HG03432 (cell line): ENCODE results near the gene PRPH.
A peak's percentile ranks its signal among the peaks of the same experiment; 100 is the strongest.
"Not testable (repeated sequence)": the region's sequence is repeated elsewhere in the genome, so short reads cannot be mapped to it uniquely, and the experiment has no call there.

ENCODE experiments used
- ATAC-seq: cut with Tn5 transposase; IDR thresholded peaks from one replicate; pipeline ENCODE4 v1.9.1; 2021; ENCODE audit warnings: mild to moderate bottlenecking, moderate library complexity; ENCODE audit not compliant: unreplicated experiment

The PRPH gene

DNA sequence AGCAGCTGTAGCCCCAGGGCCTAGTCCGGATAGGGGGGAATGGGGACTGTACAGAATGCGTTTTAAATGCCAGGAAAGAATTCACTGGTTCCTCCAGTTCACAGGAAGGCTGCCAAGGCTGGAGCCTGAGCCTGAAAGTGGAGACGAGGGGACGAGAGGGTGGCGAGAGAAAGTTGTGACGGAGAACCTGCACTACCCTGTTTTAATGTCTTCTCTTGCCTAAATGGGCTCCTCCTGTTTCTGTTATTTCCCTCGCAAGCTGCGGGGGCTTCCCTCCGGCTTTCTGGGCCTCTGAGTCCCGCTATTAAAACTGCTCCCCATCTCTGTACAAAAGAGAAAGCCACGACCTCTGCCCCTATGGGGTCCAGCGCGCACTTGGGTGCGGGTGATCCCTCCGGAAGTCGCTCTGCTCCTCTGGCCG, 37.5 kb downstream of the PRPH start:
- no peak for ATAC-seq

DNA sequence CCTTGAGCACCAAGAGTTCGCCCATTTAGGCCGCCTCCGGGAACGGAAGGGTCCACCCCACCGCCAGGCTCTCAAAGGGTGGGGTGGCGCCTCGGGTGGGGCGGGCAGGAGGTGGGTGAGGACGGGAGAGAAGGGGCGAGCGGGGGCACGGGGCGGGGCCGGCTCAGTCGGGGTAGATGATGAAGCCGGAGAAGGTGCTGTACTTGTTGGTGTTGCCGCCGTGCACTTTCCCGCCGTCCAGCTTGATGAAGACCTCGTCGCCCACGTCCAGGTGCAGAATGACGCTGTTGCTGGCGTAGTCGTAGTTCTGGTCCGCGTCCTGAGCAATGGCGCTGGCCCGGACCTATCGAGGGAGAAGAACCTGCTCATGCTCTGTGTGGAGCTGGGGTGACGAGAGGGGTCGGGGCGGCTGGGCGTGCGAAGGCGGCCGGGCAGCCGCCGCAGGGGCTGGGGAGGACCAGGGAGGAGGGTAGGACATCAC, 38.0 kb downstream of the PRPH start:
- no peak for ATAC-seq

DNA sequence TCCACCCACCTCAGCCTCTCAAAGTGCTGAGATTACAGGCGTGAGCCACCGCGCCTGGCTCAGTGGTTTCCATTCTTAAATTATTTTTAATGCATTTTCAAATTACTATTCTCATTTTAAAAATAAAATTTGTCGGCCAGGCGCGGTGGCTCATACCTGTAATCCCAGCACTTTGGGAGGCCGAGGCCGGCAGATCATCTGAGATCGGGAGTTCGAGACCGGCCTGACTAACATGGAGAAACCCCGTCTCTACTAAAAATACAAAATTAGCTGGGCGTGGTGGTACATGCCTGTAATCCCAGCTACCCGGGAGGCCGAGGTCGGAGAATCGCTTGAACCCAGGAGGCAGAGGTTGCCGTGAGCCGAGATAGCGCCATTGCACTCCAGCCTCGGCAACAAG, 38.8 kb downstream of the PRPH start:
- not testable (repeated sequence) for ATAC-seq

DNA sequence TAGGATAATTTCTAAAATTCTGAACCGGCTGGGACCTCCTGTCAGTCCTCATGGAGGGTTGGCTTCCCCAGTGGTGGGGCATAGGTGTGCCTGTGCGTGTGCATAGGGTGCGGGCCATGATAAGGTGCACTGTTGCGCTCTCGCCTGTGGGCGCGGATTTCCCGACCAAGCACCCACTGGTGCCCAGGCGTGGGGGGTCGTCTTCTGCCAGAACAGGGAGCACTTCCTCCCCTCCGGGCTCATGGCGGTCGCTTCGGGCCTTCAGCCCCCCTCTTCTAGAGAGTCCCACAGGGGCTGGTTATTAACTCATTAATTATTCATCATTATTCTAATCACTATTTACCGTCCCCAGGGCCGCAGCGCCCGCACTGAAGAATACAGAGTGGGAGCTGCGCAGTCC, 39.3 kb downstream of the PRPH start:
- ATAC-seq = no peak

DNA sequence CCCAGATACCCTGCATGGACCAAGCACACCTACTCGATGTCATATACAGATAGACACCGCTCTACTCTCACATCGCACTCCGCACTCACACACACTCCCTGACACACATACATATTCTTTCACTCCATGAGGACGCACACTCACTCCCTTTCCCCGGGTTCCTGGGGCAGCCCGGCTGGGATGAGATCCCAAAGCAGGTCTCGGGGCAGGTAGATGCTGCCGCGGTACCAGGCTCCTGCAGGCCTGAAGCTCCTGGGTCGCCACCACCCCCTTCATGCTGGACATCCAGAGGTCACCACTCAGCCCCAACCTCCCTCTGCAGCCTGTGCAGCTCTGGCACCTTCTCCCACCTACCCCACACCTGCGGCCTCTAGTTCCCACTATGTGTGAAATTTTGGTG, 39.7 kb downstream of the PRPH start:
- ATAC-seq = no peak

DNA sequence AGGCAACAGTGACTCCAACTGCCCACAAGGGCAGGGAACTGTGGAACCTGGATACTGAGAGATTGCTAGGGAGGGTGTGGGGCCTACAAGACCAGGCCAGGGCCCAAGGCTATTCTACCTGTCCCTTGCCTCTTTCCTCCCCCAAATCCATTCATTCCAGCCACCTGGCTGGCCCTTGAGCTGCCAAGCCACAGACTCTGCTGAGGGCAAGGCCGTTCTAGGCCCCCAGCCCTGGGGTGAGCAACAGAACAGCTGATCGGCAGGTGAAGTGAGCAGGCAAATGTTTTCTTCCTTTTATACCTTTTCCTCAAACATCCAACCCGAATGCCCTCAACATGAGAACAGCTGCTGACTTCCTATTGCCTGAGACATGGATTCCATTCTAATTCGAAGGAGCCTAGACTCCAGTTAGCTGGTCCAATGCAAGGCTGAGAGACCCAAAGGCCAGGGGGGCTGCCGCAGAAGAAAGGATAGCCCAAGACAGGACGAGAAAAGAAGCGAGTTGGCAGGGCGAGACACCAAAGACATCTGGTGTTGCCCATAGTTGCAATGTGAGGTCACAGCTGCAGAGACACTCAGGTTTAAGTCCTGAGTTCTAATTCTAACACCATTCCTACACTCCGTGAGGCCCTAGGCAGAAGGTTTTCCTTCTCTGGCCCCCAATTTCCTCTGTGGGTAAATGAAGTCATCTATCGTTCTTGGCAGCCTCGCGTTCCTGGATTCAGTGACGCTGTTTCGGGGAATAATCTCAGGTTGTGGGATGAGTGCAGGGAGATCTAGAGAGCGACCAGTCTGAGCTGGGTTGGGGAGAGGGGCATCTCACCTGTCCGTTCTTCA, 40.4 kb downstream of the PRPH start:
- ATAC-seq = no peak

DNA sequence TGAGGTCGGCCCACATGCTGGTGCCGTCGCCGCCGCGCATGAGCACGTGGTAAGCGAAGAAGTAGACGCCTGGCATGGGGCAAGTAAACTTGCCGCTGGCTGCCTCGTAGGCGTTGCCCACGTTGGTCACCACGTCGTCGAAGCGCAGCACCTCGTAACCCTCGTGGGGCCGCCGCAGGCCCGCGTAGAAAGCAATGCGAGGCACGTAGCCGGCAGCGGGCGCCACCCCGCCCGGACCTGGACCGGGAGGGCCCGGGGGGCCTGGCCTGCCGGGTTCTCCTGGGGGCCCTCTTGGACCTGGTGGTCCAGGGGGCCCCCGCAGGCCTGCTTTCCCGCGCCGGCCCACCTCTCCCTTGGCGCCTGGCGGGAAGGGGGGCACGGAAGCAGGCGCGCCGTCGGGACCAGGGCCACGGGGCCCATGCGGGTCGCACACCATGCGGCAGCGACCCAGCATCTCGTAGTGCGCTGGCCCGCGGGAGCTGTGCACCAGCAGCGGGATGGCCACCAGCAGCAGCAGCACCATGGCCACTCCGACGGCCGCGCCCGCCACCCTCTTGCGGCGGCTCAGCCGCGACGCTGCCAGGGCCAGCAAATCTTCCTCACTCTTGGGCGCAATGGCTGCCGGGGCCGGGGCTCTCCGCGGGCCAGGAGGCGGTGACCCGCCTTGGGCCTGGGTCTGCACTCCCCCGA, 41.2 kb downstream of the PRPH start:
- no peak for ATAC-seq

DNA sequence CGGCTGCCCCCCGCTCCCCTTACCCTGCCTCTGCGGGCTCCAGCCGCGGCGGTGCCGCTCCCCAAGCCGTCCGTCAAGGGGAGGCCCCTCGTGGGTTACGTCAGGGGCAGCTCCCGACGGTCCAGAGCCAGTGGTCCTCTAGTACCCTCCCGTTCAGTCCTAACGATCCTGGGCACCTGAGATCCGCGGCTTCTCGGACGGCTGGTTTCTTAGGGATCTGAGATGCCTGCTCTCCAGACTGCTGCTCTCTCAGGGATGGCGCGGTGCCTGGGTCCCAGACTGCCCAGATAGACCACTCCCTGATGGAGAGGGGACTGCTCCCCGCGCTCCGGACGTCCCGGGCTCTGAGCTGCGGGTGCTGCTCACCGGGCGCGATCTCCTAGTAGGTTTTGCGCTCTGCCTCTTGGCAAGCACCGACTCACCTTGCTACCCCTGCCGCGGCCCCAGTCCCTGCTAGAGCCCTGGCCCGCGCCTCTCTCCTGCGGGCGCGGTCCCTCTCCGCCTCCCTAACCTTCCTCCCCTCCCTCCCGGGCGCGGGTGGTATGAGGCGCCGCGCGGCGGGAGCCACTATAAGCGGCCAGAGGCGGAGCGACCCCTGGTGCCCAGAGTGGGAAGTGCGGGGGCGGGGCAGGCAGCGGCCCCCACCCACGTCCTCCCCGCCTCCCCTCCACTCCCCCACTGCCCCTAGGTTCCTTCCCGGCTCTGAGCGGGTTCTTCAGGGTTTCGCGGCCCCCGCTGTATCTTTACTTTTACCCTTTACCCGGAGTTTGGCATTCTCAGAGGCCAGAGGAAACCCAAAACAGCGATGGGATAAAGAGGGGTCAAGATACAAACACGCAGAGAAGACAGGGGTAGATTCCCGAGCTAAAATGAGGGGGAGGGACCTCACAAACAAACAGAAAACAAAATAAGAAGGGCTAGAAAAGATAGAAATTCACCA, 42.0 kb downstream of the PRPH start, which contains the start of gene C1QL4:
C1QL4 (minus strand) TSS at position 544 of the 940 bp plus-strand sequence. CDS start 711 bp downstream, outside the sequence.
- peak; percentile 84 for ATAC-seq

DNA sequence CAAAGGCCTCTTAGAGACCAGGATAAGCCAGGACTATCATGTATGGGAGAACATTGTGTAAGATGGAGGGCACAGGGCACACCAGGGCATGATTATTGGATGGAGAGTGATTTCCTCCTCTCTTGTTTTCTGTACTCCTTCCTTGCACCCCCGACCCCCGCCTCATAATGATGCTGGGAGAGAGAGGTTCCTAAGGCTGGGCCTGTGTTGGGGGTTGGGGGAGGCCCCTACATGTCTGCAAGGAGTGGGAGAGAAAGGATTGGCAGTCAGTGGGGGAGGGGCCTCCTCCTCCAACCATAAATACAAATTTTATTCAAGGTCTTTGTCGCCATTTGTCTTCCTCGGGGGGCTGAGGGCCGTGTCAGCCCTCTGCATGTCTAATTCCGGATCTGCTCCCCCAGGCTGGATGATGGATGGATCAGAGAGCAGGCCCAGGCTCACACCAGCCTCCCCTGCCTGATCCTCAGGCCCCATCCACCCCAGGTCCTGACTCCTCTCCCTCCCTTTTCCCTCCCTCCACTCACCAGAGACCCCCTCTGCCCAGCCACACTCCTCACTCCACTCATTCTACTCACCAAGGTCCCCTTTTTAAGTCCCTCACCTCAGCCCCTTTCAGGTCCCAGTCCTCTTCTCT, 44.0 kb downstream of the PRPH start:
- ATAC-seq = no peak

DNA sequence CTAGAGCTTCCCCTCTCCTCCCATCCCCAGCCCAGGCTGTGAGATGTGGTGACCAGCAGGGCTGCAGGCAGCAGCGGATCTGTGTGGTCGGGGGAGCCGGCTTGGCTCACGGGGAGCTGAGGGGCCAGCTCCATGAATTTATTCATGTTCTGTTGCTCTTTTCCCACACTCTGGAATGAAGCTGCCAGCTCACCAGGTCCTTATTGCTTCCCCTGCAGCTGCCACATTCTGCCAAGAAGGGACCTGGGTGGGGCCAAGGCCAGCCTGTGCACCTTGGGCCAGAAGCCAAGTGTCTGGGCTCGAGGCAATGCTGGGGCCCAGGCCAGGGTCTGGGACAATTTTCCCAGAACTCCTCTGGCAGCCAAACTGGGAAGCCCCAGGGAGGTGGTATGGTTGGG, 44.5 kb downstream of the PRPH start:
- no peak for ATAC-seq

DNA sequence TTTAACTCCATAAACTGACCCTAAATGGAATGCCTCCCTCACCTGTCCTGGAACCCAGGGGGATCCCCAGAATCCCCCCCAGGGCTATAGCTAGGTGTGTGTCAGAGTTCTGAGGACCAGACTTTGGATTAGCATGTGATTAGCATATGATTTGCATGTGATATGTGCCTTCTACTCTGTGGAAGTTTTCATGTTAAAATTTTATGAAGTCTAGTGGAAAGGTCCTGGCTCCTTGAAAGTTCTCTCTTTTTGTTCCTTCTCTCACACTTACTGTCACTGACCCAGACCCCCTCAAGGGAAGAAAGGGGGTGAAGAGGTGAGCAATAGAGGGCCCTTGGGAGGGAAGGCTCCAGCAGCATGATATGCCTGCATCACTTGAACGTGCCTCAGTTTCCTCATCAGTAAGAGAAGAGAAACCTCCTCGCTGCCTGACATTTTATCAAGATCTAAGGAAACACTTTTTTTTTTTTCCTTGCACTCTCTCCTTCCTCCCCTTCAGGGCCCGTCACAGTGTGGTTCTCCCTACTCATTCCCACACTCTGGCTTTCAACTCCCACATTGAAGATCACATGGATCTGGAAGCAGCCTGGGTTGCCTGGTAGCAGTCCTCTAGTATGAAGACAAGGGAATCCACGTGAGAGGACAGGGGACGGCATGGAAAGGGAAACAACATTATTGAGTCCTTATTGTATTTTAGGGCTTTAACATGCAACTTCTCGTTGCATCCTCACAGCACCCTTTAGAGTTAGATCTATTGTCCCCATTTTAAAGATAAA, 45.3 kb downstream of the PRPH start:
- no peak for ATAC-seq

DNA sequence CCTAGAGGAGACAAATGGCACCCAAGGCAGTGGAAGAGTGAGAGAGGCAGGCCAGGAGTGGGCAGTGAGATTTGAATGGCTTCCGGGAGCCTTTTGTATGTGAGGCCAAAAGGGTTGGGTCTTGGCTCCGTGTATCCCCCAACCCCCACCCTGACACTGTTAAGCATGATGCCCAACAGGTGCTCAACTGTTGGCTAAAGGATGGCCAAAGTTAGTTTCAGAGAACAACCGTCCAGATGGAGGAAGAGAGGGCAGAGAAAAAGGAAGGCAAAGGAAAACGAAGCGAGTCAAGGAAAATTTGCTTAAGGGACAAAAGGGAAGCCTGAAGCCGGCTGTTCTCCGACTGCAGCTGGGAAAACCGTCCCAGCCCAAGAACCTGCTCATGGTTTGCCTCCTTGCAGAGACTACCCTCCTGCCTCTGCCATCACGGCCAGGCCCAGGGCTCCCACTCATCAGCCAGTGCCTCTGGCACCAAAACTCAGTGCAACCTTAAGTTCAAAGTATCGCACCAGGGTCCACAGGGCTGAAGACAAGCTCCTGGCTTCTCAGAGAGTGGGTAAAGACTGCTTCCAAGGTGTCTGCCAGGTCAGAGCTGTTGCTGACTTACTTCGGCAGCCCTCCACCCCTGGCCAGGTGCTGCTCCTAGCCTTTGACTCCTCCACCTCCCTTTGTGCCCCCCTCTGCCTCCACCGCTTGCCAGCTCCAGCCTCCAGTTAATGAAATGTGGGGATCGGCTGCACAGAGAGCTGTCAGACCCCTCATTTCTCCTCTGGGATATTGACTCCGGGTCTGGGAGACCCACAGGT, 46.2 kb downstream of the PRPH start:
- no peak for ATAC-seq

DNA sequence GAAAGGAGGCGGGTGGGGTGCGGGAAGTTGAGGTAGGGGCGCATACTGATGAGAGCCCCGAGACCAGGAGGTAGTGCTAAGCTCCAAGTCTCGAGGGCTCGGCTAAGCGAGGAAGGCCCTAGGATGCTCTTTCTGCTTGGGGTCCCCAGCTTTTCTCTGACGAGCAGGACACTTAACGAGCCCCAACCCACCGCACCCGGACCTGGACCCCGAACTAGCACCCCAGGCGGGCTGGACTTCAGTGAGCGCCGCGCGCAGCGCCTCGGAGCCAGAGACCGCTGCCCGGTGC, 46.8 kb downstream of the PRPH start:
- ATAC-seq = no peak

DNA sequence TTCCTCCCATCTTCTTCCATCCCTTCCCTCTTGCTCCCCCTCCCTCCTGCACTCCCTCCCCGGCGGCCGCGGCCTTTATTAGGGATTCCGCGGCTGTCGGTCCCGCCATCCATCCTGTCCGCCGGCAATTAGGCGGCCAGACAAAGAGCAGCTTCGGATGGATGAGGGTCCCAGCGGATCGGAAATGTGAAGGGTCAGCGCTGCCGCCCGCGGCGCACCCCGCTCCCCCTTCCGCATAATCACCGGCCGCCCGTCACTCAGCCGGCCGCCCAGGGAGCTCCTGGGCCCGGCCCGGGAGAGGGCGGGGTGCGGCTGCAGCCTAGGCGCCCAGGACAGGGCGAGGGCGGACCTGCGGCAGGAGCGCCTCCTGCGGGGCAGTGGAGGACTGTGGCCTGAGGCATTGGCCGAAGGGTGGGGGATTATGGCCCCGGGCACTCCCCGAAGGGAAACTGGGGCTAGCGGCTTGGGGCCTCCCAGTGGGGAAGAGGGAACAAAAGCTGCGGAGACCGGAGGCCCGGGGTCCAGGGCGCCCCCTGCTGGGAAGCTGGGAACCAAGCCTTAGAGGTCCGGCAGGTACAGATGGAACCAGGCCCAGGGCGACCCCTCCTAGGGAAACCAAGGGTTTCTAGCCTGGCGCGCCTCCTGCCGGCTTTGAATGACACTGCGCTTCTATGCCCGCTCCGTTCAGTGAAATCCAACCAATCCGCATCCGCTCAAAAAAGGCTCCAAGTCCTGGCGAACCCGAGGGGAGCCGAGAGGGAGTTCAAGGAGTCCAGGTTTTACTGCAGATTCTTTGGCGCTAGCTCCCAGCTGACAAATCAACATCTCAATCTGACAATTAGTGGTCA, 47.3 kb downstream of the PRPH start:
- peak; percentile 61 for ATAC-seq

DNA sequence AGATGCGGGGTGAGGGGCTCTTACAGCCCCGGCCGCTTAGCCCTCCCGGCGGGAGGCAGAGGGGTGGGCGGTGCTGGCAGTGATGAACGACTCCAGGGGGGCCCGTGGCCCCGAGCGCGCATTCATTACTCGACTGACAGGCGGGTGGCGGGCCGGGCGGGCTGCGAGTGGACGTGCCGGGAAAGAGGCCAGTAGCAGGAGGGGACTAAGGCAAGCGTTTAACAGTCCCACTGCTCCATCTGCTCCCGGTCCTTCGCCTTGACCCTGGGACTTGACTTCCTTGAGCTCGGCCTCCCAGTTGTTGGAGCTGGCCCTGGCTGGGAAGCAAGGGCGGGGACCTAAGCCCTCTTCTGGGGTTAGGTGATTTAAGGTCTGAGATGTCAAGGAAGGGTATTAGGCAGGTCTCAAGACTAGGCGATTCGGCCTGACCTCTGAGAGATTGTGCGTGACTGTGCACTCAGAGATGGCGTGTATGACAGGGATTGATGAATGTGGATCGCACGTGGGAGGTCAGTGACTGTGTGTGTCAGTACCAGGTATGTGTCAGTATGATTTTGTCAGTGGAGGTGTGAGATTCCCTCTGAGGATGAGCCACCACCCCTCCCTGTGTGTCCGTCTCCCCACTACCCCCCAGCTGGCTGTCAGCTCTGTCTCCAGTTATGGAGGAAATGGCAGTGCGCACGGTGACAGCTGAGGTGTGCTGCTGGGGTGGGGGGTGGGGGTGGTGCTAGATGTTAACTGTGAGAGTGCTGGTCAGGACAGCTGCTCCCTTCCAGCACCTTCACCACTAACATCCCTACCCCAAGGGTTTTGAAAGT, 48.2 kb downstream of the PRPH start:
- ATAC-seq = no peak

DNA sequence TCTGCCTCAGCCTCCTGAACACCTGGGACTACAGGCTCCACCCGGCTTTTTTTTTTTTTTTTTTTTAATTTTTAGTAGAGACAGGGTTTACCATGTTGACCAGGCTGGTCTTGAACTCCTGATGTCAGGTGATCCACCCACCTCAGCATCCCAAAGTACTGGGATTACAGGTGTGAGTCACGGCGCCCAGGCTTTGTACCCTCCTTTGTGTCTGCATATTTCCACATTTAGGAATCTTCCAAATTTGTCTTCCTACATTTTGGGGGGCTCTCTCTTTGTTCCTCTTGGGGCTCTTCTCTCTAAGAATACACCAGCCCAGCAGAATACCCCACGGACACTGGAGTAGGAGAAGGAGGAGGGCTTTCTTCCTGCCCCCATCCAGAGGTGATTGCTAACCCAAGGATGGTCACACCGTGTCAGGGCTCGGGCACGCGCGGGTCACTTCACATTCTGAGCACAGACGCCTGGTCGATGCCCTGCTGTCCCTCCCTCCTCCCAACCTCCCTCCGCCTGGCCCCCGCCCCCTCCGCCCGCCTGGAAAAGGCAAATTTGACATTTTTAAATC, 49.6 kb downstream of the PRPH start:
- ATAC-seq = no peak
